GM21529 (cell line): ENCODE results near the gene QARS1.

Experiments
- ATAC-seq: cut with Tn5 transposase; IDR thresholded peaks from one replicate; pipeline ENCODE4 v1.9.1; 2021; ENCODE audit not compliant: unreplicated experiment

Gene QARS1

GRCh38 chr3:49120438-49121131 lies 16.0 kb upstream of the QARS1 start, which contains the start of gene USP19:
Gene USP19 (minus strand): TSS chr3:49120823. CDS start chr3:49119145, 1,678 bp downstream.
- peak; percentile 93 for ATAC-seq

DNA sequence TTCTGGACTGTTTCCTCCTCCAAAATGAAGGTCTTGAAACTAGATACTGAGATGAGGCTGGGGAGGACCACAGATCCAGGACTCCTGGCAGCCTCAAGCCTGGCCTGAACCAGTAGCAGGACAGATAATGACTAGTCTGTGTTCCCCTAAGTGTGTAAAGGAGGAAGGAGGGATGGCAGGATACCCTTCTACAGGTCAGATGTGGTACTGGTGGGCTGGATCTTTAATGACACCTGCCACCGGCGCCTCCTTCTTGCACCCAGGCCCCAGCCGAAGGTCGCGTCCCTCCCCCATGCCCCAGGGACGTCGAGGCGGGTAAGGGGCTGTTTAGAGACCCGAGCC lies 15.5 kb upstream of the QARS1 start:
- no peak for ATAC-seq

- ATAC-seq: no peak
Observed at GRCh38 chr3:49119439-49119838, 14.9 kb upstream of the QARS1 start.

GRCh38 chr3:49119036-49119435 lies 14.5 kb upstream of the QARS1 start:
- ATAC-seq: no peak

GRCh38 chr3:49112262-49112661 lies 7.7 kb upstream of the QARS1 start:
- ATAC-seq: no peak

DNA sequence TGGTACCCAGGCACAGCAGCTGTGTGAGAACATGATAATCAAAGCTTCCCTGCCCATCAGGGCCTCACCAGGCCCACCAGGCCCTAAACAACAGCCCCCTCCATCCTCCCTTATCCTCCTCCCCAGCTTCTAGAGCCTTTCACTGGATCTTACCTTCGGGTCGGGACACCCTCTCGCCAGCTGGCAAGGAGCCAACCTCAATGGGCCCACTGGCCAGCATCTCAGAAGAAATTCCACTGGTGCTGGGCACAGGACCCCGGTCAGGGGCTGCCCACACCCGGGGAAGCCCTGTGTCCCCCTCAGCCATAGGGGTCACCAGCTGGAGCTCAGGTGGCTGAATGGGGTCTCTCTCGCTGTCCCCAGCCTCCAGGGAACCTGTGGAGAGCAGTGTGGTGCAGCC lies 6.8 kb upstream of the QARS1 start:
- ATAC-seq: no peak

DNA sequence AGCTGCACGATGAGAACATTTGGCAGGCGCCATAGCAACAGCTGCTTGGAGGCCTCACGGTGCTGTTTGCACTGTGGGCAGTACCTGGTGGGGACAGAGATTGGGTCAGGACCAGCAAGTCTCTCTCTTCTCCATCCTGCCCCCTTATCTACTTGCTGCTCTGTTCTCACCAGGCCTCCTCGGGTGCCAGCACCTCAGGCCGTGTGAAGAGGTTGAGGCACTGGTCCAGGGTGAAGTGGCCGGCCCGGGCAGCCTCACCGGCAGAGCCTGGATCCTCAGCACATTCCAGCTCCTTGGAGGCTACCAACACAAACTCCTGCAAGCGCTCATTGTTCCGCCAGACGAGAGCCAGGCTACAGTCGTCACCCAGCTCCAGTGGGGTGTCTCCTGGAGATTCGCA lies 6.2 kb upstream of the QARS1 start:
- ATAC-seq: no peak

GRCh38 chr3:49108346-49108745 lies 3.8 kb upstream of the QARS1 start:
- no peak for ATAC-seq

- ATAC-seq: no peak
Observed at GRCh38 chr3:49104052-49104426, 518 bp downstream of the QARS1 start.

- ATAC-seq: no peak
Observed at GRCh38 chr3:49100046-49100615, 4.4 kb downstream of the QARS1 start.

DNA sequence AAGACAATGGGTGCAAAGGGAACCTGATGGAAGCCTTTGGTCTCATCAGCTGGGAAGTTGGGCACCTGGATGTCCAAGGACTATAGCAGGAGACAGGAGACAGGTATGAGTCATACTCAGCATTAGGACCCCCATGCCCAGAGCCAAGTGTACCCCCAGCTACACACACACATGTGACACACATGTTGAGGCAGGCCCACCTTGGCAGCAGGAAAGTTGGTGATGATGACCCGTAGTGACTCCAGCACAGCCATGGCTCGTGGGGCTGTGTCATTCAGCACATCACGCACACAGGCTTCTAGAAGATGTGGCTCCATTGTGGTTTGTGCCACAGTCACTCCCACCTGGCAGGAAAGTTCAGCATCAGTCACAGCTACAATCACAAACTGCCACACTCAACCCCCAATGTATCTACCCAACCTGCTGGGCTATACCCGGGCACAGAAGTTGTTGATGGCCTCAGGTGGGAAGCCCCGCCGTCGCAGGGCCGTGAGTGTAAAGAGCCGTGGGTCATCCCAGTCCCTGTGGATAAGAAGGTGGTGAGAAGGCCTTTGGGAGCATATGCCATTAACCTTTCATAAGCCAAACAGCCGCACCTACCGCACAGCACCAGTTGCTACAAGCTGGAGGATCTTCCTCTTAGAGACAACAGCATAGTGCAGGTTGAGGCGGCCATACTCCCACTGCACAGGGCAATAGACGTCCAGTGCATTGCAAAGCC lies 5.5 kb downstream of the QARS1 start:
- no peak for ATAC-seq

- no peak for ATAC-seq
Observed at GRCh38 chr3:49098429-49098828, 6.1 kb downstream of the QARS1 start.

DNA sequence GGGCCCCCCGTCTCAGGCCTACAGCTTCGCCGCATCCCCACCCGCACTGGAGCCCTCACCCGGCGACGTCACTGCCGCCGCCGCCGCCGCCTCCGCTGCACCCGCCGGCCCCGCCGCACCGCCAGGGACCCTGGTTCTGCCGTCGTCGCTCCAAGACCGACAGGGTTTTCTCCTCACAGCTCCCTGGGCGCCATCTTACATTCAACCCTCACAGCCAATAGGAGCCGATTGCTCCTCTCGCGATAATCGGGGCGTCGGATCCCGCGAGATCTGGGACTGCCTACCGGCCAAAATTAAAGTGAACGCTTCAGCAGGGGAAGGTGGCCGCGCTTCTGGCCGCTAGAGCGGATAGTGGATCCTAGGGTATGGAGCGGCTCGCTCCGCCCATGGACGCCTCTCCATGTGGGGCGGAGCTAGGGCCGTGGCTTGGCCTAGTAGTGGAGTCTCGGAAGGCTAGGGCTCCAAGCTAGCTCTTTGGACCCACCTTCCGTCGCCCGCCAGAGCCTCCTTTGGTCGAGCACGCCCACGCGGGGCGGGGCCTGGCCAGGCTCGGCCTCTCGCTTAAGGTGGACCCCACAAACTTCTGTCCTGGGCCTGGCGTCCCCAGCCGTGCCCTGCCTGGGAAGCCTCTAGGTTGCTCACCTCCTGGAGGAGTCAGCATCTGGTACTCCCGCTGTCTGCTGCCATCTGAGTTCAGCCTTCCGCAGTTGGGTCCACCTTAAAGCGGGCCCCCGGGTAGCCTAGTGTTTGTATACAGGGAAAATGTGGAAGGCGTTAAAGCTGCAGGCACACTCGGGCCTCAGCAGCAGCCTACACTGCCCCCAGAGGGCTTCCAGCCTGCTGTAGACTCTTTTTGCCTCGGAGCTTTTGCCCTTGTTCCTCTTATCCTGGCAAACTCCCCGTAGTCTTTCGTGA lies 10.4 kb downstream of the QARS1 start, which contains the start of gene QRICH1:
Gene QRICH1, minus strand, starts transcription at position 219 of the 915 bp plus-strand sequence. CDS start 17,054 bp downstream, outside the sequence.
- peak; percentile 80 for ATAC-seq

GRCh38 chr3:49092938-49093852 lies 11.4 kb downstream of the QARS1 start:
- peak; percentile 34 for ATAC-seq

DNA sequence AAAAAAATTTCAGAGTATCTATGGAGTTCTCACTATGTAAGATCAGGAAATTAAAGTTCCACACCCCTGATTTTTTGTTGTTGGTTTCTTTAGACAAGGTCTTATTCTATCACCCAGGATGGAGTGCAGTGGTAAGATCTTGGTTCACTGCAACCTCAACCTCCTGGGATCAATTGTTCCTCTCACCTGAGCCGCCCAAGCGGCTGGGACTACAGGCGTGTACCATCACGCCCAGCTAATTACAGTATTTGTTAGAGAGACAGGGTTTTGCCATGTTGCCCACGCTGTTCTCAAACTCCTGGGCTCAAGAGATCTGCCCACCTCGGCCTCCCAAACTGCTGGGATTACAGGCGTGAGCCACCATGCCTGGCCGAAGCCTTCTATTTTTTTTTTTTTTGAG lies 23.1 kb downstream of the QARS1 start:
- no peak for ATAC-seq

DNA sequence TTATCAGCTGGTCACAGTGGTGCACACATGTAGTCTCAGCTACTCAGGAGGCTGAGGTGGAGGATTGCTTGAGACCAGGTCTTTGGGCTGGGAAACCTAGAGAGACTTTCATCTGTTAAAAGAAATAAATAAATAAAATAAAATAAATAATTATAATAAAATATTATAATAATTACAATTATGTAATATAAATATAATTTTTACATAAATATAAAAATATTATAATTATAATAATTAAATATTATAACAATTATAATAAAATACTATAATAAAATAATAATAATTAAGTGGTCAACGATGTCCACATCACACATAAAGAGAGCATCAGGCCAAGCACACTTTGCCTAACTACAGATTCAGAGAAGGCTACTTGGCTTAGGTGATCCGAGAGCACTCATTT lies 25.3 kb downstream of the QARS1 start:
- ATAC-seq: no peak

DNA sequence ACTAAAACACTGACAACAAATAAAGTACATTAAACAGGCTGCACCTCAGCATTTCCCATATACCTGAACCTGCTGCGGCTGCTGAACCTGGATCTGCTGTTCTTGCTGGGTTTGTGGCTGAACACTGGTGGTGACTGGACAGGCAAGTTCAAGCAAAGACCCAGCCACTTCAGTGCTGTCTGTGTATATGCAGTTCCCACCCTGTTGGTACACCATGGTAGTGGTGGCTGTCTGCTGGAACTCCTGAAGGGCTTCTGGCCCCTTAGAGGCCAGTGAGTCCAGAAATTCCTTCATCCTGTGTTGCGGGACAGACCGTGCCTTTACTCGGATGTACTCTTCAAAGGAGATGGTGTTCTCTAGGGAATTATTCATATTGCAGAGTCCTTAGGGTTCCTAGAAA lies 27.9 kb downstream of the QARS1 start:
- ATAC-seq: no peak

DNA sequence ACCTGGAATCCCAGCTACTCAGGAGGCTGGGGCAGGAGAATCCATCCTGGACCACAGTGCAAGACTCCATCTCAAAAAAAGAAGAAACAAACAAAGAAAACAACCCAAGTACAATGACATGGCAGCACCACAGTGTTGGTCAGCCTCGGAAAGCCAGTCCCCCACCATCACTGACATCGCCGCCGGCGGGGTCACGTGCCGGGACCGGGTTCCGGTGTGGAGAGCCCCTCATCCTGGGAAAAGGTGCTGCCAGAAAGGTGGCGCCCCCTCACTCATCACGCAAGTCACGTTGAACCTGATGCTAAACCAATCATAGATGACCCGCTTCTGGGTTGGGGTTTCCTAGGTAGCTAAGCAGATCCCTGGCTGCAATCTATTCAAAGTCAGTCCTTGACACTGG lies 28.4 kb downstream of the QARS1 start:
- ATAC-seq: no peak

- ATAC-seq: no peak
Observed at GRCh38 chr3:49058011-49058410, 46.5 kb downstream of the QARS1 start.

- ATAC-seq: no peak
Observed at GRCh38 chr3:49057268-49057667, 47.3 kb downstream of the QARS1 start.
